Esophagus squamous epithelium (tissue), 5 donors: ENCODE results near the gene CA14. TPM values are rescaled to one million over a fixed set of nuclear protein-coding genes. Genes with fewer than 3 reads are reported as not detected.

Source experiments
- DNase-seq: peaks from one replicate; lab custom pipeline; 2025; lab: John Stamatoyannopoulos, UW
- H3K27ac ChIP-seq, 4 donors: fragments of 200-600 bp; sonication (generic); one replicate each; pipeline ENCODE4 v1.5.1; 2016 to 2019; ENCODE audit warnings: mild to moderate bottlenecking in 1 of 4
- H3K27me3 ChIP-seq, 4 donors: fragments of 200-600 bp; sonication (generic); 1 replicate in 3 of 4; 2 replicates in 1 of 4; pipeline versions ENCODE4 v1.5.1 to v1.6.0; 2017 to 2021; ENCODE audit warnings: antibody characterized with exemption in 1 of 4
- H3K36me3 ChIP-seq, 3 donors: fragments of 200-600 bp; sonication (generic); one replicate each; pipeline ENCODE4 v1.5.1; 2016 to 2019
- H3K4me1 ChIP-seq, 3 donors: fragments of 200-600 bp; sonication (generic); one replicate each; pipeline ENCODE4 v1.5.1; 2017 to 2019
- H3K4me3 ChIP-seq, 4 donors: fragments of 200-600 bp; sonication (generic); 1 replicate in 3 of 4; 2 replicates in 1 of 4; pipeline ENCODE4 v1.5.1; 2016 to 2019; ENCODE audit warnings: mild to moderate bottlenecking in 2 of 4, moderate library complexity in 1 of 4
- H3K9me3 ChIP-seq, 3 donors: fragments of 200-600 bp; sonication (generic); one replicate each; pipeline ENCODE4 v1.5.1; 2016 to 2019
- POLR2A ChIP-seq, 4 donors: fragments of 450-650 bp; IDR thresholded peaks; one replicate each; pipeline ENCODE4 v1.6.1; 2017; ENCODE audit warnings: antibody characterized with exemption in 4 of 4, mild to moderate bottlenecking in 4 of 4, moderate library complexity in 3 of 4
- WGBS, 2 donors: methylation state at CpG; one replicate each; pipeline ENCODE4 v1.1.5; 2018; 5-methylcytosine and 5-hydroxymethylcytosine counted together
- intact Hi-C: fragments of 100-400 bp; cut with DNase I; formaldehyde crosslinking; loops from one replicate; pipeline ENCODE4 v1.15.0; 2022
- small RNA-seq, 4 donors: library from RNA; depleted of rRNA; stranded (forward); fragments of <200 nt; gene quantifications; one replicate each; pipeline ENCODE3, GENCODE V24; 2016
- total RNA-seq, 4 donors: library from RNA; depleted of rRNA; stranded (reverse); fragments of >200 nt; gene quantifications; one replicate each; pipeline ENCODE4 v1.1.0, GENCODE V29; 2016
- TF ChIP-seq, protein P1 (sequence below), 6 experiments: fragments of 450-650 bp in 4 of 6; fragments of 200-600 bp in 2 of 6; sonication (generic) in 2 of 6; IDR thresholded peaks; one replicate each; pipeline ENCODE4 v1.5.1; 2016 to 2019; ENCODE audit warnings: antibody characterized with exemption in 6 of 6, mild to moderate bottlenecking in 4 of 6, moderate library complexity in 4 of 6
- donor health status: DM: yes; HTN: yes; CAD: no.

Gene CA14
- total RNA-seq, 4 donors from 2014 or later = not detected

DNA sequence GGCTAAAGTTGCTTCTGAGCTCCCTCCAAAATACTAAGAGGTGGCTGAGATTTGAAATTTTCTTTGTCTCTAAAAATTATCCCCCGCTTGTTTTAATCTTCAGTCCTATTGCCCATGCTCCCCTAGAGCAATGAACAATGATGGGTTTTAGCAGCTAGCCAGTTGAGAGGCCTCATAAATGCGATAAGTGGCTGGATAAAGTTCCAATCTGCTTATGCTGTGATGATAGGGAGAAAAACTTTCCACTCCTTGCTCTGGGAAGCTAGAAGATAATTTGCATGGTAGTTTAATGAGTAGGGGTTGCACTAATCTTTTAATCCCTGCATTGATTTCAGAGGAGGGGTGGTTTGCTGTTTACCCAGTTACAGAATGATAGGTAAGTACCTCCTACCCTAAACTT is 54.2 kb downstream of the CA14 start:
- no peak for DNase-seq
- intact Hi-C loops = no loop called here
- H3K36me3 ChIP-seq = peaks cover 0 to 35% (median 0%) of the 10 kb centered on the region in 3 donors
- no peak for TF ChIP-seq POLR2A (IDR thresholded peaks at IDR 0.05)
- TF ChIP-seq, protein P1, sequence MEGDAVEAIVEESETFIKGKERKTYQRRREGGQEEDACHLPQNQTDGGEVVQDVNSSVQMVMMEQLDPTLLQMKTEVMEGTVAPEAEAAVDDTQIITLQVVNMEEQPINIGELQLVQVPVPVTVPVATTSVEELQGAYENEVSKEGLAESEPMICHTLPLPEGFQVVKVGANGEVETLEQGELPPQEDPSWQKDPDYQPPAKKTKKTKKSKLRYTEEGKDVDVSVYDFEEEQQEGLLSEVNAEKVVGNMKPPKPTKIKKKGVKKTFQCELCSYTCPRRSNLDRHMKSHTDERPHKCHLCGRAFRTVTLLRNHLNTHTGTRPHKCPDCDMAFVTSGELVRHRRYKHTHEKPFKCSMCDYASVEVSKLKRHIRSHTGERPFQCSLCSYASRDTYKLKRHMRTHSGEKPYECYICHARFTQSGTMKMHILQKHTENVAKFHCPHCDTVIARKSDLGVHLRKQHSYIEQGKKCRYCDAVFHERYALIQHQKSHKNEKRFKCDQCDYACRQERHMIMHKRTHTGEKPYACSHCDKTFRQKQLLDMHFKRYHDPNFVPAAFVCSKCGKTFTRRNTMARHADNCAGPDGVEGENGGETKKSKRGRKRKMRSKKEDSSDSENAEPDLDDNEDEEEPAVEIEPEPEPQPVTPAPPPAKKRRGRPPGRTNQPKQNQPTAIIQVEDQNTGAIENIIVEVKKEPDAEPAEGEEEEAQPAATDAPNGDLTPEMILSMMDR (IDR thresholded peaks at IDR 0.05) = no peak
- no peak overlapping the region for H3K4me3 ChIP-seq
- H3K27me3 ChIP-seq = no peaks in the 10 kb centered on the region
- 89 to 100% methylated on average over 2 of the region's 2 CpGs for WGBS, 2 donors
- peaks cover 0 to 3% (median 0%) of the 10 kb centered on the region in 3 donors for H3K4me1 ChIP-seq
- H3K27ac ChIP-seq = no peak overlapping the region
- no peaks in the 10 kb centered on the region for H3K9me3 ChIP-seq

Small RNAs within 50 kb of the gene (small RNA-seq; reads per million reads assigned to genes)
- gene RN7SL480P (0 reads per million in 4 donors), gene RNU2-17P (0.14 to 0.18 (median 0.15) reads per million in 4 donors)

Other genes starting within 250 kb of the CA14 start
- 10 to 100 TPM in 1 of 4 donors, 1 to 10 TPM in 3; 8.5 to 12.6 (median 9.1) TPM for gene OTUD7B, start 247.0 kb upstream of the CA14 start, total RNA-seq
- 10 to 100 TPM; 23.4 to 31.7 (median 29.1) TPM for gene VPS45, start 190.0 kb upstream of the CA14 start, total RNA-seq
- gene PLEKHO1, start 107.9 kb upstream of the CA14 start, total RNA-seq = 10 to 100 TPM in 2 of 4 donors, 1 to 10 TPM in 2; 6.0 to 46.9 (median 13.3) TPM
- 10 to 100 TPM in 3 of 4 donors, 1 to 10 TPM in 1; 8.8 to 23.6 (median 18.5) TPM for gene ANP32E, start 21.7 kb upstream of the CA14 start, total RNA-seq
- 100 to 1,000 TPM in 1 of 4 donors, 10 to 100 TPM in 3; 94.0 to 112 (median 95.2) TPM for gene APH1A, start 11.2 kb downstream of the CA14 start, total RNA-seq
- 10 to 100 TPM in 1 of 4 donors, 1 to 10 TPM in 2, not detected in 1; 2.3 to 17.2 (median 4.5) TPM for gene C1orf54, start 15.0 kb downstream of the CA14 start, total RNA-seq
- 1 to 10 TPM in 2 of 4 donors, under 1 TPM in 1, not detected in 1; 0.61 to 6.7 (median 2.5) TPM for gene CIART, start 24.8 kb downstream of the CA14 start, total RNA-seq
- gene MRPS21, start 36.1 kb downstream of the CA14 start, total RNA-seq = 10 to 100 TPM; 31.7 to 41.3 (median 38.7) TPM
- gene PRPF3, start 63.8 kb downstream of the CA14 start, total RNA-seq = 10 to 100 TPM; 15.1 to 44.8 (median 29.0) TPM
- 10 to 100 TPM; 14.7 to 17.9 (median 15.2) TPM for gene RPRD2, start 106.4 kb downstream of the CA14 start, total RNA-seq
- 10 to 100 TPM; 10.5 to 16.5 (median 13.7) TPM for gene TARS2, start 229.6 kb downstream of the CA14 start, total RNA-seq